GM08714 (cell line): ENCODE measurements around the gene ARMC7.
"Not testable (repeated sequence)": the region's sequence is repeated elsewhere in the genome, so short reads cannot be mapped to it uniquely, and the experiment has no call there.

Source experiments
- H3K4me3 ChIP-seq: fragments of 200-500 bp; sonication (Bioruptor generic); 2 replicates; pipeline ENCODE4 v1.5.1; 2014; ENCODE audit warnings: mild to moderate bottlenecking, low read length, inconsistent platforms
- ZNF274 ChIP-seq: IDR thresholded peaks from 2 replicates; pipeline ENCODE4 v1.6.1; 2012; ENCODE audit warnings: mild to moderate bottlenecking, low read depth, low read length

The ARMC7 gene

GRCh38 chr17:75135452-75135851 is 25.7 kb downstream of the ARMC7 start:
- no peak overlapping the region for H3K4me3 ChIP-seq
- TF ChIP-seq ZNF274: no peak

GRCh38 chr17:75135946-75136345 is 26.2 kb downstream of the ARMC7 start:
- H3K4me3 ChIP-seq: no peak overlapping the region
- no peak for TF ChIP-seq ZNF274

- H3K4me3 ChIP-seq: not testable (repeated sequence)
Observed at GRCh38 chr17:75137762-75138161, 28.0 kb downstream of the ARMC7 start.

- no peak overlapping the region for H3K4me3 ChIP-seq
- TF ChIP-seq ZNF274: no peak
Observed at GRCh38 chr17:75138519-75138918, 28.8 kb downstream of the ARMC7 start.

- no peak for TF ChIP-seq ZNF274
- no peak overlapping the region for H3K4me3 ChIP-seq
Observed at GRCh38 chr17:75142236-75142971, 32.6 kb downstream of the ARMC7 start.

- H3K4me3 ChIP-seq: no peak overlapping the region
- no peak for TF ChIP-seq ZNF274
Observed at GRCh38 chr17:75144816-75145512, 35.2 kb downstream of the ARMC7 start.

GRCh38 chr17:75146592-75146991 is 36.8 kb downstream of the ARMC7 start:
- no peak for TF ChIP-seq ZNF274
- no peak overlapping the region for H3K4me3 ChIP-seq

GRCh38 chr17:75147878-75148546 is 38.2 kb downstream of the ARMC7 start:
- H3K4me3 ChIP-seq: no peak overlapping the region
- no peak for TF ChIP-seq ZNF274

GRCh38 chr17:75151930-75152329 is 42.2 kb downstream of the ARMC7 start:
- H3K4me3 ChIP-seq: peak overlapping the region; percentile 92; the same call in 1 of the 2 replicates
- TF ChIP-seq ZNF274: no peak

GRCh38 chr17:75152523-75152921 is 42.8 kb downstream of the ARMC7 start:
- TF ChIP-seq ZNF274: no peak
- peak overlapping the region; percentile 92 for H3K4me3 ChIP-seq

GRCh38 chr17:75152922-75153779 is 43.4 kb downstream of the ARMC7 start:
- H3K4me3 ChIP-seq: peak overlapping the region; percentile 92
- no peak for TF ChIP-seq ZNF274

GRCh38 chr17:75153780-75154194 is 44.0 kb downstream of the ARMC7 start:
- no peak for TF ChIP-seq ZNF274
- peak overlapping the region; percentile 92 for H3K4me3 ChIP-seq

- TF ChIP-seq ZNF274: no peak
- peak within 1 kb of the TSS; percentile 92 for H3K4me3 ChIP-seq
Observed at GRCh38 chr17:75154195-75155106, 44.7 kb downstream of the ARMC7 start, which contains the start of gene JPT1. JPT1 (minus strand) TSS chr17:75154512; CDS start chr17:75154397, 115 bp downstream.

GRCh38 chr17:75155191-75155601 is 45.4 kb downstream of the ARMC7 start:
- TF ChIP-seq ZNF274: no peak
- no peak overlapping the region for H3K4me3 ChIP-seq

- H3K4me3 ChIP-seq: not testable (repeated sequence)
Observed at GRCh38 chr17:75158480-75158879, 48.7 kb downstream of the ARMC7 start.
